Ishikawa (cell line): ENCODE measurements around the gene ZNF799.
A peak's percentile ranks its signal among the peaks of the same experiment; 100 is the strongest.

Source experiments
- CEBPB ChIP-seq: IDR thresholded peaks from 2 replicates; pipeline ENCODE4 v1.6.1; 2012
- CREB1 ChIP-seq: IDR thresholded peaks from 2 replicates; pipeline ENCODE4 v1.6.1; 2012; ENCODE audit warnings: low read depth
- EGR1 ChIP-seq: IDR thresholded peaks from 2 replicates; pipeline ENCODE4 v1.6.1; 2012
- EP300 ChIP-seq: IDR thresholded peaks from 2 replicates; pipeline ENCODE4 v1.6.1; 2012; ENCODE audit warnings: borderline replicate concordance
- FOXM1 ChIP-seq: IDR thresholded peaks from 2 replicates; pipeline ENCODE4 v1.6.1; 2012; ENCODE audit warnings: low read depth, borderline replicate concordance
- MAX ChIP-seq: IDR thresholded peaks from 2 replicates; pipeline ENCODE4 v1.6.1; 2012
- NFIC ChIP-seq: IDR thresholded peaks from 2 replicates; pipeline ENCODE4 v1.6.1; 2012
- REST ChIP-seq: IDR thresholded peaks from 2 replicates; pipeline ENCODE4 v1.6.1; 2012; ENCODE audit warnings: low read depth, mild to moderate bottlenecking
- TAF1 ChIP-seq: IDR thresholded peaks from 2 replicates; pipeline ENCODE4 v1.6.1; 2012; ENCODE audit warnings: low read depth, mild to moderate bottlenecking
- TCF12 ChIP-seq: IDR thresholded peaks from 2 replicates; pipeline ENCODE4 v1.6.1; 2012; ENCODE audit warnings: low read depth
- TEAD4 ChIP-seq: IDR thresholded peaks from 2 replicates; pipeline ENCODE4 v1.6.1; 2012
- USF1 ChIP-seq: IDR thresholded peaks from 2 replicates; pipeline ENCODE4 v1.6.1; 2012
- YY1 ChIP-seq: IDR thresholded peaks from 2 replicates; pipeline ENCODE4 v1.6.1; 2012; ENCODE audit warnings: low read depth
- ZBTB7A ChIP-seq: IDR thresholded peaks from 2 replicates; pipeline ENCODE4 v1.6.1; 2012; ENCODE audit warnings: low read depth

The ZNF799 gene

GRCh38 chr19:12400633-12401502 lies at the start of gene ZNF799:
ZNF799 (minus strand) TSS chr19:12401271; CDS start chr19:12401070, 201 bp downstream.
- 0 out of 2 replicates have a peak, but pooled peaks have one; percentile 20 for TF ChIP-seq NFIC
- peak; percentile 45; the same call in 1 of the 2 replicates for TF ChIP-seq MAX
- TF ChIP-seq TCF12, result peak; percentile 17; the same call in 1 of the 2 replicates
- no peak for TF ChIP-seq EGR1
- TF ChIP-seq TAF1, result peak; percentile 61; the same call in 1 of the 2 replicates
- TF ChIP-seq CEBPB, result no peak
- TF ChIP-seq REST, result 0 out of 2 replicates have a peak, but pooled peaks have one; percentile 17
- TF ChIP-seq FOXM1, result peak; percentile 36; the same call in 1 of the 2 replicates
- TF ChIP-seq USF1, result peak; percentile 67
- TF ChIP-seq ZBTB7A, result peak; percentile 54; the same call in 1 of the 2 replicates

- TF ChIP-seq TCF12, result no peak
- TF ChIP-seq MAX, result no peak
- TF ChIP-seq TAF1, result no peak
- TF ChIP-seq EGR1, result no peak
- TF ChIP-seq USF1, result no peak
- no peak for TF ChIP-seq ZBTB7A
- no peak for TF ChIP-seq NFIC
- no peak for TF ChIP-seq TEAD4
- TF ChIP-seq REST, result no peak
- TF ChIP-seq EP300, result no peak
- no peak for TF ChIP-seq YY1
- no peak for TF ChIP-seq CREB1
These were observed 49.8 kb upstream of the ZNF799 start for GRCh38 chr19:12450844-12451243.

- TF ChIP-seq EGR1 (no peak), ZBTB7A (no peak), TAF1 (no peak), REST (no peak), CEBPB (no peak), YY1 (no peak)
These were observed 47.7 kb upstream of the ZNF799 start for GRCh38 chr19:12448808-12449207.

- TF ChIP-seq MAX, result peak; percentile 34; the same call in 1 of the 2 replicates
- no peak for TF ChIP-seq EGR1
- TF ChIP-seq ZBTB7A, result peak; percentile 31; the same call in 1 of the 2 replicates
- peak; percentile 55 for TF ChIP-seq TAF1
- TF ChIP-seq YY1, result no peak
- no peak for TF ChIP-seq CREB1
These were observed 39.7 kb upstream of the ZNF799 start, which contains the start of gene ZNF443 for GRCh38 chr19:12440541-12441316. ZNF443 (minus strand) TSS chr19:12441021; CDS start chr19:12440914, 107 bp downstream.
